CD4-positive, alpha-beta T cell (primary cell): Measurements from ENCODE around the gene MET. TPM values are rescaled to one million over a fixed set of nuclear protein-coding genes. Genes with fewer than 3 reads are reported as not detected.

Experiments
- ATAC-seq: fragments of 200-7000 bp; cut with Tn5 transposase; one replicate; pipeline ENCODE4 v1.10.0; 2022; ENCODE audit warnings: mild to moderate bottlenecking; ENCODE audit not compliant: poor library complexity
- CTCF ChIA-PET: fragments of 350-600 bp; sonication (Branson Sonifier 250); formaldehyde crosslinking; loops from one replicate; lab custom pipeline; 2021; ENCODE audit warnings: antibody characterized with exemption, inconsistent platforms; lab: Charles Lee
- POLR2A ChIA-PET: fragments of 350-600 bp; sonication (Branson Sonifier 250); formaldehyde crosslinking; loops from one replicate; lab custom pipeline; 2021; ENCODE audit warnings: antibody characterized with exemption, inconsistent platforms; lab: Charles Lee
- DNase-seq, 14 experiments: peaks; one replicate each; pipeline ENCODE4 v3.0.0-alpha.2; 2013 to 2020; ENCODE audit warnings: mixed read lengths in 2 of 14
- H3K27ac ChIP-seq, 2 donors: one replicate each; pipeline versions ENCODE4 v1.5.1 to v1.7.0; 2013; ENCODE audit warnings: low read length in 2 of 2, low read depth in 1 of 2, mild to moderate bottlenecking in 1 of 2
- H3K27me3 ChIP-seq, 2 experiments: 1 replicate in 1 of 2; 2 replicates in 1 of 2; pipeline versions ENCODE4 v1.6.1 to v1.7.0; 2013; ENCODE audit warnings: low read length in 2 of 2, control low read depth in 1 of 2, mild to moderate bottlenecking in 1 of 2, moderate library complexity in 1 of 2; ENCODE audit not compliant: insufficient read depth in 2 of 2, control insufficient read depth in 1 of 2
- H3K36me3 ChIP-seq: one replicate; pipeline ENCODE4 v1.6.1; 2013; ENCODE audit warnings: low read length, control low read depth; ENCODE audit not compliant: insufficient read depth
- H3K4me1 ChIP-seq: one replicate; pipeline ENCODE4 v1.6.1; 2013; ENCODE audit warnings: low read length, control low read depth; ENCODE audit not compliant: insufficient read depth
- H3K4me3 ChIP-seq: one replicate; pipeline ENCODE4 v1.5.1; 2013; ENCODE audit warnings: mild to moderate bottlenecking, low read length, moderate library complexity
- H3K9me3 ChIP-seq, 2 experiments: 1 replicate in 1 of 2; 2 replicates in 1 of 2; pipeline versions ENCODE4 v1.6.1 to v1.7.0; 2013; ENCODE audit warnings: low read length in 2 of 2, mild to moderate bottlenecking in 2 of 2, control low read depth in 1 of 2, moderate library complexity in 1 of 2; ENCODE audit not compliant: control insufficient read depth in 1 of 2, insufficient read depth in 1 of 2
- H3K27ac Mint-ChIP-seq: one replicate; pipeline ENCODE4 v1.8.0; 2020; ENCODE audit warnings: mixed read lengths
- H3K27me3 Mint-ChIP-seq: one replicate; pipeline ENCODE4 v1.8.0; 2021; ENCODE audit warnings: mixed read lengths
- H3K36me3 Mint-ChIP-seq: one replicate; pipeline ENCODE4 v1.8.0; 2021; ENCODE audit warnings: low read depth, mixed read lengths
- H3K4me1 Mint-ChIP-seq: one replicate; pipeline ENCODE4 v1.8.0; 2021; ENCODE audit warnings: low read depth, mixed read lengths
- H3K4me3 Mint-ChIP-seq: one replicate; pipeline ENCODE4 v1.8.0; 2020; ENCODE audit warnings: mild to moderate bottlenecking, mixed read lengths
- H3K9me3 Mint-ChIP-seq: one replicate; pipeline ENCODE4 v1.8.0; 2020; ENCODE audit warnings: mixed read lengths
- CTCF ChIP-seq: fragments of 200-600 bp; IDR thresholded peaks from one replicate; pipeline ENCODE4 v1.8.0; 2022; ENCODE audit warnings: antibody characterized with exemption, mild to moderate bottlenecking
- intact Hi-C, 2 experiments: fragments of 100-400 bp; cut with DNase I in 1 of 2; cut with micrococcal nuclease in 1 of 2; formaldehyde crosslinking; loops; one replicate each; pipeline versions ENCODE4 v1.15.1 to v1.9.0; 2023 to 2025; cut with DNase I, micrococcal nuclease
- total RNA-seq, 174 experiments: library from RNA in 2 of 174; stranded (reverse) in 2 of 174; gene quantifications; one replicate each; pipeline ENCODE4 v1.2.3 and lab custom pipeline; 2021 to 2026

Gene MET
- total RNA-seq, 2 experiments from 2014 or later = 0.14 TPM; not detected in 1

- no peak for DNase-seq
- Histone ChIP-seq H3K27ac (no peak overlapping the region), H3K4me3 (no peak overlapping the region), H3K9me3 (no peaks in the 10 kb centered on the region), H3K4me1 (no peaks in the 10 kb centered on the region), H3K27me3 (no peaks in the 10 kb centered on the region), H3K36me3 (no peaks in the 10 kb centered on the region)
- H3K27me3 Mint-ChIP-seq = peaks cover 20% of the 10 kb centered on the region
- intact Hi-C loops = no loop called here
- ChIA-PET CTCF (no interaction called here), POLR2A (no interaction called here)
- ATAC-seq = no peak
- no peak overlapping the region for H3K4me3 Mint-ChIP-seq
- H3K36me3 Mint-ChIP-seq = no peaks in the 10 kb centered on the region
- no peak overlapping the region for H3K27ac Mint-ChIP-seq
- no peak for TF ChIP-seq CTCF
- H3K9me3 Mint-ChIP-seq = no peaks in the 10 kb centered on the region
- no peaks in the 10 kb centered on the region for H3K4me1 Mint-ChIP-seq
Observed at GRCh38 chr7:116724560-116725231, 52.7 kb downstream of the MET start.

- no peak for TF ChIP-seq CTCF
- ChIA-PET CTCF (no interaction called here), POLR2A (no interaction called here)
- DNase-seq (no peak), ATAC-seq (no peak)
- H3K36me3 Mint-ChIP-seq = no peaks in the 10 kb centered on the region
- no peaks in the 10 kb centered on the region for H3K4me1 ChIP-seq
- no peak overlapping the region for H3K27ac Mint-ChIP-seq
- no peaks in the 10 kb centered on the region for H3K36me3 ChIP-seq
- H3K27ac ChIP-seq = no peak overlapping the region
- no peaks in the 10 kb centered on the region for H3K27me3 ChIP-seq
- H3K4me1 Mint-ChIP-seq = no peaks in the 10 kb centered on the region
- peaks cover 29% of the 10 kb centered on the region for H3K27me3 Mint-ChIP-seq
- H3K9me3 Mint-ChIP-seq = no peaks in the 10 kb centered on the region
- intact Hi-C loops = no loop called here
- H3K4me3 ChIP-seq = no peak overlapping the region
- H3K9me3 ChIP-seq = no peaks in the 10 kb centered on the region
- H3K4me3 Mint-ChIP-seq = no peak overlapping the region
Observed at GRCh38 chr7:116726149-116726548, 54.2 kb downstream of the MET start.

GRCh38 chr7:116726713-116727431 lies 54.9 kb downstream of the MET start:
- no peak overlapping the region for H3K27ac ChIP-seq
- no peak for DNase-seq
- no peaks in the 10 kb centered on the region for H3K27me3 ChIP-seq
- no peak for TF ChIP-seq CTCF
- CTCF ChIA-PET = no interaction called here
- POLR2A ChIA-PET = no interaction called here
- no peak for ATAC-seq
- intact Hi-C loops = no loop called here
- H3K9me3 ChIP-seq = no peaks in the 10 kb centered on the region
- H3K36me3 ChIP-seq = no peaks in the 10 kb centered on the region
- H3K4me3 ChIP-seq = no peak overlapping the region
- Mint-ChIP-seq H3K36me3 (no peaks in the 10 kb centered on the region), H3K27me3 (peaks cover 29% of the 10 kb centered on the region), H3K9me3 (no peaks in the 10 kb centered on the region), H3K27ac (no peak overlapping the region), H3K4me1 (no peaks in the 10 kb centered on the region), H3K4me3 (no peak overlapping the region)
- H3K4me1 ChIP-seq = no peaks in the 10 kb centered on the region
